ENCODE results near the gene NCS1.

- TF ChIP-seq POLR2A (IDR thresholded peaks at IDR 0.05), result no peak
- no peak for TF ChIP-seq CTCF (IDR thresholded peaks at IDR 0.05)
- no peak for TF ChIP-seq POLR2AphosphoS5 (IDR thresholded peaks at IDR 0.05)
These were observed 72.5 kb downstream of the NCS1 start for GRCh38 chr9:130244548-130245165.

Data from prostate gland (tissue), 2 donors.